ENCODE data around the gene FKBP5. TPM values are rescaled to one million over a fixed set of nuclear protein-coding genes. Genes with fewer than 3 reads are reported as not detected.

Gene FKBP5
- polyA plus RNA-seq, 2 of the 4 experiments (the other 2 are of a cell fraction): 8.4 to 11.7 TPM

DNA sequence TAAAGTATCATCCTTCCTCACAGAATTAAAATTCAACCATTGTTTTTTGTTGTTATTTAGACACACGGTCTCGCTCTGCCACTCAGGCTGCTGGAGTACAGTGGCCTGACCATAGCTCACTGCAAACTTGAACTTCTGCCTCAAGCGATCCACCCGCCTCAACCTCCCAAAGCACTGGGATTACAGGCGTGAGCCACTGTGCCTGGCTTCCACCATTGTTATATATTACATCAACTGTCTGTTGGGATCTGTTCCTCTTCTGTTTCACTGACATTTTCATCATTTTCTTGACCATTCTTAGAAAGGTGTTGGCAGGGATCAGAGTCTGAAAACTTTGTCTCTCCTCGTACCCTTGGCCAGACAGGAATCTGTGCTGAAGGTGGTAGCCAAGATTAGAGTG is 154.7 kb downstream of the FKBP5 start (continued):
- TF ChIP-seq ZFP36 (IDR thresholded peaks at IDR 0.05; ENCODE audit: borderline replicate concordance, partially characterized antibody) (no peak), JUN (IDR thresholded peaks at IDR 0.05) (no peak), HEYL (CRISPR knock-in tag; IDR thresholded peaks at IDR 0.05) (no peak)

DNA sequence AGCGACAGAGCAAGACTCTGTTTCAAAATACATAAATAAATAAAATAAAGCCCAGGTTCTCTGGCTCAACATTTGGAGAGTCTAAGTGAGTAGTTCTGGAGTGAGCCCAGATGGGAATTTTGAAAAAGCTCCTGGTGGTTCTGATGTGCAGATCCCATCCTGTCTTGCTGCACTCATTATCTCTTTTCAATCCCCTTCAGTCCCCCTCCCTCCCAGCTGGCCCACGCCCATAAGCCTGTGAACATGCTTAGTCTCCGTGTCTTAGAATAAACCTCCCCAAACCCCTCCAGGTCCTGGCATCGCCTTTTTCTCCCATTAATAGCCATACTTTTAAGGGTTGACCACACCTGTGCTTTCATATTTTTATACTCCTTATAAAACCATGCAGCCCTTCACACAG is 156.6 kb downstream of the FKBP5 start:
- DNase-seq (ENCODE audit: low read depth in 1 of 2, low spot score in 1 of 2) (no peak), FAIRE-seq (no peak), ATAC-seq (no peak)
- Histone ChIP-seq H3K4me1 (no peaks in the 10 kb centered on the region), H3K4me3 (no peak overlapping the region), H3K4me2 (no peak overlapping the region), H3K27ac (no peak overlapping the region), H3K9me3 (no peaks in the 10 kb centered on the region)
- 75% methylated on average over 4 of the region's 4 CpGs for WGBS (ENCODE audit: missing lambda C conversion rate)
- no peak for TF ChIP-seq ZSCAN20 (CRISPR knock-in tag; IDR thresholded peaks at IDR 0.05)
- CTCF ChIA-PET: interaction anchor here (1.9 to 2.4 kb wide), 2 partner anchors 8 to 11 kb away, joined by 7 to 12 read pairs; no protein-coding TSS in a partner anchor
- POLR2A ChIA-PET: no interaction called here

DNA sequence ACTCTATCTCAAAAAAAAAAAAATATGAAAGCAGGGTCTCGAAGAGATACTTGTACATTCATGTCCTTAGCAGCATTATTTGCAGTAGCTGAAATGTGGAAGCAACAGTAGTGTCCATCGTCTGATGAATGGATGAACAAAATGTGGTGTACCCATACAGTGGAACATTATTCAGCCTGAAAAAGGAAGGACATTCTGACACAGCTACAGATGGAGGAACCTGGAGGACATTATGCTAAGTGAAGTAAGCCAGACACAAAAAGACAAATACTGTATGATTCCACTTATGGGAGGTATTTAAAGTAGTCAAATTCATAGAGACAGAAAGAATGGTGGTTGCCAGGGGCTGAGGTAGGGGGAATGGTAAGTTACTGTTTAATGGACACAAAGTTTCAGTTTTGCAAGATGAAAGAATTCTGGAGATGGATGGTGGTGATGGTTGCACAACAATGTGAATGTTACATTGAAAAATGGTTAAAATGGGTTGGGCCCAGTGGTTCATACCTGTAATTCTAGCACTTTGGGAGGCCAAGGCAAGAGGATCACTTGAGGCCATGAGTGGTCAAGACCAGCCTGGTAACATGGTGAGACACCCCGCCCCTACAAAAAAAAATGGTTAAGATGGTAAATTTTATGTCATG is 164.2 kb downstream of the FKBP5 start:
- Histone ChIP-seq H3K4me3 (no peak overlapping the region), H3K4me1 (no peaks in the 10 kb centered on the region), H3K9me3 (no peaks in the 10 kb centered on the region), H3K27ac (no peak overlapping the region), H3K4me2 (no peak overlapping the region)
- ChIA-PET POLR2A (no interaction called here), CTCF (interaction anchor here (1.3 to 5.4 kb wide), 8 partner anchors 8 to 233 kb away, joined by 3 to 67 read pairs (median 5); partner anchors contain the start of gene ARMC12)
- no peak for TF ChIP-seq POLR2AphosphoS2 (conservative IDR thresholded peaks at IDR 0.05; ENCODE audit: low read length)
- TF ChIP-seq EP300 (IDR thresholded peaks at IDR 0.05): no peak
- no peak for TF ChIP-seq CEBPB (IDR thresholded peaks at IDR 0.05)
- TF ChIP-seq, protein P1, sequence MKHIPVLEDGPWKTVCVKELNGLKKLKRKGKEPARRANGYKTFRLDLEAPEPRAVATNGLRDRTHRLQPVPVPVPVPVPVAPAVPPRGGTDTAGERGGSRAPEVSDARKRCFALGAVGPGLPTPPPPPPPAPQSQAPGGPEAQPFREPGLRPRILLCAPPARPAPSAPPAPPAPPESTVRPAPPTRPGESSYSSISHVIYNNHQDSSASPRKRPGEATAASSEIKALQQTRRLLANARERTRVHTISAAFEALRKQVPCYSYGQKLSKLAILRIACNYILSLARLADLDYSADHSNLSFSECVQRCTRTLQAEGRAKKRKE (CRISPR knock-in tag; IDR thresholded peaks at IDR 0.05; ENCODE audit: low read depth): no peak
- TF ChIP-seq, protein P2, sequence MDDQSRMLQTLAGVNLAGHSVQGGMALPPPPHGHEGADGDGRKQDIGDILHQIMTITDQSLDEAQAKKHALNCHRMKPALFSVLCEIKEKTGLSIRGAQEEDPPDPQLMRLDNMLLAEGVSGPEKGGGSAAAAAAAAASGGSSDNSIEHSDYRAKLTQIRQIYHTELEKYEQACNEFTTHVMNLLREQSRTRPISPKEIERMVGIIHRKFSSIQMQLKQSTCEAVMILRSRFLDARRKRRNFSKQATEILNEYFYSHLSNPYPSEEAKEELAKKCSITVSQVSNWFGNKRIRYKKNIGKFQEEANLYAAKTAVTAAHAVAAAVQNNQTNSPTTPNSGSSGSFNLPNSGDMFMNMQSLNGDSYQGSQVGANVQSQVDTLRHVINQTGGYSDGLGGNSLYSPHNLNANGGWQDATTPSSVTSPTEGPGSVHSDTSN (IDR thresholded peaks at IDR 0.05): no peak
- TF ChIP-seq NFE2L2 (conservative IDR thresholded peaks at IDR 0.05; ENCODE audit: low read length): no peak
- TF ChIP-seq MAFK (IDR thresholded peaks at IDR 0.05; ENCODE audit: partially characterized antibody): no peak
- no peak for TF ChIP-seq NR3C1 (IDR thresholded peaks at IDR 0.05)
- no peak for TF ChIP-seq GATA3 (IDR thresholded peaks at IDR 0.05; ENCODE audit: borderline replicate concordance)
- no peak for TF ChIP-seq RNF2 (IDR thresholded peaks at IDR 0.05; ENCODE audit: borderline replicate concordance, low read depth)
- TF ChIP-seq JUNB (IDR thresholded peaks at IDR 0.05): no peak
- TF ChIP-seq, protein P3, sequence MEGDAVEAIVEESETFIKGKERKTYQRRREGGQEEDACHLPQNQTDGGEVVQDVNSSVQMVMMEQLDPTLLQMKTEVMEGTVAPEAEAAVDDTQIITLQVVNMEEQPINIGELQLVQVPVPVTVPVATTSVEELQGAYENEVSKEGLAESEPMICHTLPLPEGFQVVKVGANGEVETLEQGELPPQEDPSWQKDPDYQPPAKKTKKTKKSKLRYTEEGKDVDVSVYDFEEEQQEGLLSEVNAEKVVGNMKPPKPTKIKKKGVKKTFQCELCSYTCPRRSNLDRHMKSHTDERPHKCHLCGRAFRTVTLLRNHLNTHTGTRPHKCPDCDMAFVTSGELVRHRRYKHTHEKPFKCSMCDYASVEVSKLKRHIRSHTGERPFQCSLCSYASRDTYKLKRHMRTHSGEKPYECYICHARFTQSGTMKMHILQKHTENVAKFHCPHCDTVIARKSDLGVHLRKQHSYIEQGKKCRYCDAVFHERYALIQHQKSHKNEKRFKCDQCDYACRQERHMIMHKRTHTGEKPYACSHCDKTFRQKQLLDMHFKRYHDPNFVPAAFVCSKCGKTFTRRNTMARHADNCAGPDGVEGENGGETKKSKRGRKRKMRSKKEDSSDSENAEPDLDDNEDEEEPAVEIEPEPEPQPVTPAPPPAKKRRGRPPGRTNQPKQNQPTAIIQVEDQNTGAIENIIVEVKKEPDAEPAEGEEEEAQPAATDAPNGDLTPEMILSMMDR (IDR thresholded peaks at IDR 0.05): no peak
- no peak for FAIRE-seq
- WGBS (ENCODE audit: missing lambda C conversion rate): 55% methylated on average over 3 of the region's 3 CpGs
- ATAC-seq: no peak
- no peak for DNase-seq (ENCODE audit: low read depth in 1 of 2, low spot score in 1 of 2)

Small RNA genes lying within 50 kb of the gene (small RNA-seq; reads per million reads assigned to genes)
- gene MIR5690: 0 to 7.5 (median 1.7) reads per million in 6 experiments
- gene RF00561: 0 reads per million in 6 experiments

Other genes starting within 250 kb of the FKBP5 start
- 3.5 and 3.7 TPM in 2 replicates for gene FANCE, start 236.6 kb downstream of the FKBP5 start, polyA plus RNA-seq (2011; rRNA removed)
- gene FANCE, start 236.6 kb downstream of the FKBP5 start, polyA plus RNA-seq (2017; fragmentation: RNase III; extraction: RNeasy Plus Mini Kit Qiagen cat#74134 plus additional on column Dnase treatment): 3.1 to 3.7 TPM (median 3.3 TPM) in 3 replicates
- gene RPL10A, start 220.5 kb downstream of the FKBP5 start, polyA plus RNA-seq (2011; rRNA removed): 1,645 and 1,707 TPM in 2 replicates
- 1,150 to 1,165 TPM (median 1,153 TPM) in 3 replicates for gene RPL10A, start 220.5 kb downstream of the FKBP5 start, polyA plus RNA-seq (2017; fragmentation: RNase III; extraction: RNeasy Plus Mini Kit Qiagen cat#74134 plus additional on column Dnase treatment)
- gene TEAD3, start 191.8 kb downstream of the FKBP5 start, polyA plus RNA-seq (2011; rRNA removed): 2.1 and 2.6 TPM in 2 replicates
- 3.0 to 4.5 TPM (median 4.2 TPM) in 3 replicates for gene TEAD3, start 191.8 kb downstream of the FKBP5 start, polyA plus RNA-seq (2017; fragmentation: RNase III; extraction: RNeasy Plus Mini Kit Qiagen cat#74134 plus additional on column Dnase treatment)
- gene TULP1, start 176.0 kb downstream of the FKBP5 start, polyA plus RNA-seq (2011; rRNA removed): not detected in 2 replicates
- gene TULP1, start 176.0 kb downstream of the FKBP5 start, polyA plus RNA-seq (2017; fragmentation: RNase III; extraction: RNeasy Plus Mini Kit Qiagen cat#74134 plus additional on column Dnase treatment): not detected in 3 replicates
- gene ARMC12, start 48.1 kb upstream of the FKBP5 start, polyA plus RNA-seq (2011; rRNA removed): 0.88 and 0.94 TPM in 2 replicates
- gene ARMC12, start 48.1 kb upstream of the FKBP5 start, polyA plus RNA-seq (2017; fragmentation: RNase III; extraction: RNeasy Plus Mini Kit Qiagen cat#74134 plus additional on column Dnase treatment): 0.26 to 0.44 TPM (median 0.28 TPM) in 3 replicates
- gene CLPSL2, start 87.7 kb upstream of the FKBP5 start, polyA plus RNA-seq (2011; rRNA removed): 0.36 and 0.72 TPM in 2 replicates
- gene CLPSL2, start 87.7 kb upstream of the FKBP5 start, polyA plus RNA-seq (2017; fragmentation: RNase III; extraction: RNeasy Plus Mini Kit Qiagen cat#74134 plus additional on column Dnase treatment): 0.37 to 0.38 TPM in 2 of 3 replicates, not detected in the other
- not detected in 2 replicates for gene CLPSL1, start 92.1 kb upstream of the FKBP5 start, polyA plus RNA-seq (2011; rRNA removed)
- gene CLPSL1, start 92.1 kb upstream of the FKBP5 start, polyA plus RNA-seq (2017; fragmentation: RNase III; extraction: RNeasy Plus Mini Kit Qiagen cat#74134 plus additional on column Dnase treatment): not detected in 3 replicates
- gene CLPS, start 108.4 kb upstream of the FKBP5 start, polyA plus RNA-seq (2011; rRNA removed): not detected in 2 replicates
- gene CLPS, start 108.4 kb upstream of the FKBP5 start, polyA plus RNA-seq (2017; fragmentation: RNase III; extraction: RNeasy Plus Mini Kit Qiagen cat#74134 plus additional on column Dnase treatment): not detected in 3 replicates
- 0.06 and 0.15 TPM in 2 replicates for gene LHFPL5, start 116.4 kb upstream of the FKBP5 start, polyA plus RNA-seq (2011; rRNA removed)
- 0.10 to 0.17 TPM (median 0.16 TPM) in 3 replicates for gene LHFPL5, start 116.4 kb upstream of the FKBP5 start, polyA plus RNA-seq (2017; fragmentation: RNase III; extraction: RNeasy Plus Mini Kit Qiagen cat#74134 plus additional on column Dnase treatment)
- gene SRPK1, start 232.2 kb upstream of the FKBP5 start, polyA plus RNA-seq (2011; rRNA removed): 39.9 and 65.9 TPM in 2 replicates
- gene SRPK1, start 232.2 kb upstream of the FKBP5 start, polyA plus RNA-seq (2017; fragmentation: RNase III; extraction: RNeasy Plus Mini Kit Qiagen cat#74134 plus additional on column Dnase treatment): 46.2 to 54.0 TPM (median 46.9 TPM) in 3 replicates